ENCODE data around the gene ARHGEF28.

The ARHGEF28 gene

DNA sequence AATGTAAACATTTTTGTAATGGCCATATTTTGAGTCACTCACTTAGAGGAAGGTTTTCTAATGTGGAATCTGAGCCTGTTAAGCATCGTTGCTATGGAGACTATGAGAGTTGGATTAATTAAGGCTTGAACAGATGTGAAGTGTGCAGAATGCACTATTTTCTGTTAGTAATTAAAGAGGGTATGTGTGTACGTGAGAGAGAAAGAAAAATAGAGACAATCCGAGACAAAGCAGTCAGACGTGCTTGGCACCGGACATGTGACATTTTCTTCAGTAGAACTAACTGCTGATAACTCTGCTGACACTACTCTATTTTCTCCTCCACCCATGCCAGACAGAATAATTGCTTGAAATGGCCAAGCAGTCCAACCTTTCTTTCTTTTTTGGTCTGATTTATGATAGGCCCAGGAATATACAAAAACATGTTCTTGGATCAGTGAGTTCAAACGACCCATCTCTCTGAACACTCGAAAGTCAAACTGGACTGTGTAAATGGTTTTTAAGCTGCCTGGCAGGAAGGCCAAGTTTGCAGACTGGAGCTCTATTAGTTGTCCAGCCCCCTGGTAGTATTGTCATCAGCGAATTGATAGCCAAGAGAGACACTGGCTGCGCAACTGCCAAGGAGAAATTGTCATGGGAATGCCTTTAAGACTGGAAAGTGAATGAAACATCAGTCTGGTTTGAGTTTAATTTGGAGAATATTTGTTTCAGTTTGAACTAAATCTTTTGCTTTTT is 322.1 kb downstream of the ARHGEF28 start:
- no peak overlapping the region for H3K27ac ChIP-seq
- no peak for DNase-seq (ENCODE audit: low read depth, low spot score)

DNA sequence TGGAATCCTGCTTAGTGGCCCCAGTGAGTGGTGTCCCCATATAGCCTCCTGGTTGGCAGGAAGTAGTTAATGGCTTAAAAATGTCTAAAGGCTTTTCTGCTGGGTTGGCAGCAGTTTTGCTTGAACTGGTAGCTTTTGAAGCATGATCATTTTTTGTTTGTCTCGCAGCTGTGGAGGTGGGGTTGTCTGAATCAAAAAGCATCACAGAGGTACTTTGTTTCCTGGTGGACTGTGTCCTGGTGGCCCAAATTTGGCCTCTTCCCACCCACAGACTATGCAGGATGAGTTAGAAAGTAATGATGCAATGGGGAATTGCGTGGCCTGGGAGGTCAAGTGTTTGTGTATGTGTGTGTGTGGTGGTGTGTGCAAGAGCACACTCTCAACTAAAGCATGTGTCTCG is 322.7 kb downstream of the ARHGEF28 start:
- no peak for DNase-seq (ENCODE audit: low read depth, low spot score)
- H3K27ac ChIP-seq, result no peak overlapping the region

DNA sequence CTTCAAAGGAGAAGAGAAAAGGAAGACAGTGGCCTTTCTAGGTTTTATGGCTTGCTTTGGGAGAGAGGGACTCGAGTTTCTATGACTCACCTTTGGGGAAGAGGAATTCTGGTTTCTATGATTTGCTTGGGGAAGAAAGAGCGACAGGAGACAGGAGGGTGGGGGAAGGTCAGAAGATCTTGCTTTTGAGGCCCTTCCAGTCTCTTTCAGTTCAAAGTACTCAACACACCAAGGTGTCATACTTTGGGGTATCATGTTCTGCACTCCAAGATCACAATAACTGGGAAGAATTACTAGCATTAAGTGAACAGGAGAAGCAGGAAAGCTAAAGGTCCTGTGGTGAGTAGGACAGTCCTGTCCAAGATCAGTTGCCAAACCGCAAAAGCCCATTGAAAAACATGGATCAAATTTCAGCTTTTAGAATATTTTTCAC is 324.5 kb downstream of the ARHGEF28 start:
- H3K27ac ChIP-seq, result no peak overlapping the region
- DNase-seq (ENCODE audit: low read depth, low spot score), result no peak

DNA sequence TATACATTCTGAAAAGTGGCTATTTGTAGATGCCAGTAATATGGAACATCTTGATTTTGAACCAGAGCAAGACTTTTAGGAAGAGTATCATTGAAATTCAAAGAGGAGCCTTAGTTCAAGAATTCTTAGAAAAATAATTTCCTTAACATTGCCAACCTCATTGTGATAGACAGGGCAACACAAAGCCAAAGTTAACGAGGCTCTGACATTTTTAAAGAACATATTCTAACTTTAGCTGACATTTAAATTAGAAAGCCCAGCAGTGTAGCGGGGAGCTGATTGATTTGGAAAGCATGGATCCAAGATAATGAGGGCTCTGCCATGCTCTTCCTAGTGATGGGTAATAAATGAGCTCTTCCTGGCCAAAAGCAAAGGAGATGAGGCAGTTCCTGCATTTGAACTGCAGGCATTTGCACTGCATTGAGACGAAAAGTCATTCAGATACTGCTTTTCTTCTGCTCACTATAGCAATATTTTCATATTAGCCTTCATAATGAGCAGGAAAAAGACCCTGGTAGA is 325.0 kb downstream of the ARHGEF28 start:
- H3K27ac ChIP-seq, result no peak overlapping the region
- no peak for DNase-seq (ENCODE audit: low read depth, low spot score)

DNA sequence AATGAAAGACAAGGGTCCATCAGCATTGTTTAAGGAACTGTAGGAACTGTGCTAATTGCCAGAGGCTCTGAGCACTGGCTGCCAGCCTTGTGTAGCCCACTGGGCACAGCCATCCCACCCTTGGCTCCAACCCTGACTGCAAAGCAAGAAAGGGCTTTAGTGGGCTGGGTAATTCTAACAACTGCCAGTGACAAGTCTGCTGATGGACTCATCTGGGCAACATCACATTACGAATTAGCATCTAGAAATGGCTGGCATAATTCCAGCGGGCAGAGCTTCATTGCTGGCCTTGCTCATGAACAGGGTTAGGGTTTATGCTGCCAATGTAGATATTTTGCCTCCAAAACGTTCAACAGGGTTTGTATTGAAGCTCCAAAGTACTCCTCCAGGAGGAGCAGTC is 326.9 kb downstream of the ARHGEF28 start:
- no peak for DNase-seq (ENCODE audit: low read depth, low spot score)
- no peak overlapping the region for H3K27ac ChIP-seq

DNA sequence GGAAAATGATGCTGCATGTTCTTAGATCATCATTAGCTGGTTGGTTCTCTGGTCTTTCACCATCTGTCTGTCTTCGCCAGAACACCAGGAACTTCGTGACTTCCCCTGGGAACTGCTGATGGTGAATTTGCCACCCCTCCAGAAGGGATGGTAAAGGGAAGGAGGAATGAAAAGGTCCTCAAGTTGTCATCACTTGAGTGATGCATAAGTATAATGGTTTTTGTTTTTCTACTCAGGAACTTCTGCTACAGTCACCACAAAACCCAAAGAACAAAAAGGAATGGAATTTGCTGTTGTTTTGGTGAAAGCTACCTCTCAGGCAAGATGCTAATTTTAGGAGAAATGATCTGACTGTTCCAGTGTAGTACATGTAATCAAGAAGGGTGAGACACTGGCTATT is 328.4 kb downstream of the ARHGEF28 start:
- DNase-seq (ENCODE audit: low read depth, low spot score), result no peak
- no peak overlapping the region for H3K27ac ChIP-seq

DNA sequence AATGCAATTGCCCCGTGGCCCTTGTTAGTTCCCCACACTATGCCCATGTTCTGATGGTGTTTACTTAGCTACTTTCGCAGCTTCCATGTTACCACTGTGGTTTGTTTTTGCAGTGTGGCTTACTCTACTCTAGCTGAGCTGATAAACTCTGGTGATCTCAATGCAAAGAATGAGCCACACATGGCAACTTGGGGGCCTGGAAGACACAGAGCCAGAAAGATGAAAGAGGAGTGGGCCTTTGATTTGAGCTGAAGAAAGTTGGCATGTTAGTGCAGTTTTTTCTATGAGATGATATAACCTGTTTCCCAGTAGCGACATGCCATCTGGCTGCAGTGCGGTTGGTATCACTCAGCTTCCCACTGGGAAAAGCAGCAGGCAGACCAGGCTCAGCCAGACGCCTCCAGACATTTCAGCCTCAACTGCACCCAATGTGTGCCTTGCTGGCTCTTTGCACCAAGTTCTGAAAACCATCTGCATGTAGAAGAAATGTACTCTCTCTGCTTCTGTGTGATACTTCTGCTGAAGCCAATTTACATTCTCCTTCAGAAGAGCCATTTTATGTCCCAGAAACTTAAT is 329.4 kb downstream of the ARHGEF28 start:
- H3K27ac ChIP-seq, result no peak overlapping the region
- DNase-seq (ENCODE audit: low read depth, low spot score), result no peak

DNA sequence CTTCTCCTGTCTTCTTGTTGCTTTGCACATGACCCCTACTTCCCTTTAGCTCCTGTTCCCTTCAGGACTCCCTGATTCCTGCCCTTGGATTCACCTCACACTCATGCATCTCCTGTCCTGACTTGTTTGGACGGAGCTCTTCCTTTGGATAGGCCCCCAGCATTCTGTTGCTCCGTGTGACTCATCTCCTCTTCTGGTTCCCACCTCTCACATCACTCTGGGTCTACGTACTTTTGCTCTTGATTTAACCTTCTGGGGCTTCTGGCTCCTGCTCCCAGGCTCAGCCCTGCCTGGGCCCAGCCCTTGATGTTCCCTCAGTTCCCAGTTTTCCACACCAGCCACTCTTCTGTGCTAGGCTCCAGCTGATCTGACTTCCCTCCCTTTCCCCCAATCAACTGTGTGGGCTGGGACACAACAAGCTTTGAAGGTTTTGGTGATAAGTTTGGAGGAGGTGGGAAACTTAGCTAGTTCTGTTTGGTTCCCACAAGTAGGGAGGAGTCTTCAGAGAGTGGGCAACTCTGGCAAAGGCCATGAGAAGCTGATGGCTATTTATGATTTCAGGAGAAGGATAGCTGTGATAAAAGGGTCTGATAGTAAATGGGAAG is 331.5 kb downstream of the ARHGEF28 start:
- peak; percentile 74 for DNase-seq (ENCODE audit: low read depth, low spot score)
- no peak overlapping the region for H3K27ac ChIP-seq

DNA sequence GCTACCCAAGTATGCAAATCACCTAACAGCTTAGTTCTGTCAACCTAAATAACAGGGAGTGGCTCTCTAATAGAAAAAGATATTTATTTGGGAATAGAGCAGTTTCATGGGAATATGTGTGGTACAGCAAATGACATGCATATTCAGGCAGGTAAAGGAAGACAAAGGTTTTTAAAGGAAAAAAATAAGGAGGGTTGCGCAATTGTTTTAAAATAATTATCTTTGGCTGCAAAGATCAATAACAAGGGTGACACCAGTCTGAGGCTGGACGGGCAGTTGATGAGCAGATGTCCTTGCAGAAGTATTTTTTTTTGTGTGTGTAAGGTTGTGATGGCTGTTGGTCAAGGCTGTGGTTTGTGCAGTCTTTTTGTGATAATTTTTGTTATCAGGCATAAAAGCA is 332.0 kb downstream of the ARHGEF28 start:
- H3K27ac ChIP-seq, result no peak overlapping the region
- DNase-seq (ENCODE audit: low read depth, low spot score), result no peak

DNA sequence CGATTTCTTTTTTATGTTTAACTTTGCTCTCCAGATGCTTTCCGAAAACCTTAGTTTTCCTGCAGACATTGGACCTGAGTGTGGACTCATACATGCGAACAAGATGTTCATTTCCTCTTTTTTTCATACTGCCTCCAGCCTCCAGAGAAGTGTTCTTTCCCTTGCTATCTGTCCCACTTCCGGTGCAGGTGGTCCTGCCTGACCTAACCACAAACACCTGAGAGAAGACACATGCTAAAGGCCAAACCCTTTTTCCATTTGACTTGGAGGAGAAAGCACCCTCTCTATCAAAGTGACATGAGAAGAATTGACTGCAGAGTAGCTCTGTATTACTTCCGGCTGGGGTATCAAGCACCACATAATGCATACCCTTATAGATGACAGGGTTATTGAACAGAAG is 334.0 kb downstream of the ARHGEF28 start:
- H3K27ac ChIP-seq, result no peak overlapping the region
- no peak for DNase-seq (ENCODE audit: low read depth, low spot score)

DNA sequence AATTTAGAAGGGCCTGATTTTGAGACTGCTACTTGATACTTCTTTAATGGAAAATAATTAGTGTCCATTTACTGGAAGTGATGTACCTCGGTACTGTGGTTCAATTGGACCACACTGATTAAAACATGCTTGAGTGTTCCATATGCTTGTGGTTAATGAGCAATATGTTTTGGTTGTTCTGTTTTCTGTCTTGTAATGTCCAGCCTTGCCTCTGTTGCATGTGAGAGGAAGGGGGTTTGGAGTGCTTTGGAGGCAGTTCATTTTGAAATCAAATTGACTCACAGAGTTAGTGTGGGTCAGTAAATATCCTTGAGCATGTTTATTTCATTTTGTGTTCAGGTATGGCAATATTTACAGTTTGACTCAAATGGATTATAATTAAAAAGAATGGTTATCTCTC is 334.4 kb downstream of the ARHGEF28 start:
- no peak for DNase-seq (ENCODE audit: low read depth, low spot score)
- H3K27ac ChIP-seq, result no peak overlapping the region

DNA sequence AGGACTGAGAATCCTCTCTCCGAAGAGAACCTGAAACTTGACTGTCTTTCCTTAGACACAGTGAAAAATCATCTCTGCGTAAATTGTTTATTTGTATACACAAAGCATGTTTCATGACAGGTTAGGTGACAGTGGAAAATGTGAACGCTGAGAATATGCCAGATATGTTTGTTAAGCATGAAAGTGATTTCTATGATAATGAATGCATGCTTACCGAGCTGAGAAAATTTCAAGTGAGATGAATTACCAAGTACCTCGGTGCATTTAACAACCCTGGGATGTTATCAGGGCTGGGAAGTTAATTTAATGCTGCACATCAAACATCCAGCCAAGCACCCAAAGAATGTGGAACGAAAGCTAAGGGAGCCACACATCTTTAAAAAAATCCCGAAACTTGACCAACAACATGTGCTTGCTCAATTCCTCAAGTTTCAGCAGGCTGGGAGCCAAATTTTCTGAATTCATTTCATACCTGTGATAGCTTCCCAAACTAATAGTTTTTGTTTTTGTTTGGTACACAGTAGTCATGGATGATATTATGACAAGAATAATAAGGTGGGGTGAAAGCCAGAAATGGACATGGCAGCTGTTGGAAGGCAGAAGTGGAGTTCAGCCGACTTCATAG is 336.9 kb downstream of the ARHGEF28 start:
- no peak for DNase-seq (ENCODE audit: low read depth, low spot score)

DNA sequence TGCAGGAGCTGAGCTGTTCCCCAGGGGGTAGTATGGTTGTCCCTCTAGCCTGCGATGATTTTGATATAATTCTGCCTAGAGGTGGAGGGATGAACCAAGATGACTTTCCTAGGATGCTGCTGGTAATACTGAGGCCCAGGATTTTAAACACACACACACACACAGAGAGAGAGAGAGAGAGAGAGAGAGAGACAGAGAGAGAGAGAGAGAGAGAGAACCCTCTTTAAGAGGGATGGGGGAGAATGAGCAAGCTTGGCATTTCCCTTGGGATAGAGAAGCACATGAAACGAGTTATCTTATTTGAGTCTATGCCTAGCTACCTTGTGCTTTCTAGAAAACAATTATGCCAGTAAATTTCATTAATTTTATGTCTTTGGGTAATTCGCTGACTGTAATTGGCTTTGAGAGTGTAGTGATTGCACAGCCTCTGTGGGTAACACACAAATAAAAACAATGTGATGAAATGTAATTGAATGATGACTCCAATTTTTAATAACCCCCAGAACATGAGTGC is 338.4 kb downstream of the ARHGEF28 start:
- H3K27ac ChIP-seq, result no peak overlapping the region
- DNase-seq (ENCODE audit: low read depth, low spot score), result no peak

More for the DNA sequence above, 336.9 kb downstream of the ARHGEF28 start:
- no peak overlapping the region for H3K27ac ChIP-seq

DNA sequence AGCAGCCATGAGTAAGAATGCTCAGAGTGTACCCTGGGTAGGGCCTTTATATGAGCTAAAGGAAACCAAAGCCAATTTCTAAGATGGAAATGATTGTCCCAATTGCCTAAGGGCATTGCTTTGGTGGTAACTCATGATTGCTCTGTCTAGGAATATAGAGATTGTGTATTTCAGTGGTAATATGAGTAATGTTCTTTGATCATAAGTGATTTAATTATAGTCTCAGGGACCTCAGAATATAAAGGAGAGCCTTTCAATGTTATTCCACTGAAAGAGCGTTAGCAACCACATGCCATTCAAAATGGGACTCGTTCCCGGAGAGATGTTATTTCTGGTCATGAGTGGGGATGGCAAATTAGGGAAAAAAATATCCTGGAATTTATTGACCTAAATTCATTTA is 340.5 kb downstream of the ARHGEF28 start:
- no peak for DNase-seq (ENCODE audit: low read depth, low spot score)
- no peak overlapping the region for H3K27ac ChIP-seq

DNA sequence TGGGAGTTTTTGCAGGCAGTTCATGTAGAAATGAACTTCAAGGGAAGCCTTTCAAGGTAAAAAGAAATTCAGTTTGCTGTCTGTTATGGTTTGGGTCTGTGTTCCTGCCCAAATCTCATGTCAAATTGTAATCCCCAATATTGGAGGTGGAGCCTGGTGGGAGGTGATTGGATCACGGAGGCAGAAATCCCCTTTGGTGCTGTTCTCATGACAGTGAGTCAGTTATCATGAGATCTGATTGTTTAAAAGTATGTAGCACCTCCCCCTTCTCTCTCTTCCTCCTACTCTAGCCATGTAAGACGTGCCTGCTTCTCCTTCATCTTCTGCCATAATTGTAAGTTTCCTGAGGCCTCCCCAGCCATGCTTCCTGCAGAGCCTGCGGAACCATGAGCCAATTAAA is 341.4 kb downstream of the ARHGEF28 start:
- no peak for DNase-seq (ENCODE audit: low read depth, low spot score)
- no peak overlapping the region for H3K27ac ChIP-seq

DNA sequence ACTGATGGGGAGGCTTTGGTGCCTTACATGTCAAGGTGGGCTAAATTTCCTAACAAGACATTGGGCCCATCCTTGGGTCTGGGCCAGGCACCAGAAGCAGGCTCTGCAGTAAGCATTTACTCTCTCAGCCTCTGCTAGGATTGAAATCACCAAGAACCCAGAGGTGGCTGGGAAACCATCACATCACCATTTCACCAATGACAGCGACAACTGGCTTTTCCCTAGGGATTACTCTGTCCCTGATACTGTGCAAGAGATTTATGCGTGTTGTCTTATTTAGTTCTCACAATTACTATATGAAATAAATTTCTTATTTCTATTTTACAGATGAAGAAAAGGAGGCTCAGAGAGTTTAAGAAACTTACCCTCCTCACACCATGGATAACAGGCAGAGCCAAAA is 342.2 kb downstream of the ARHGEF28 start:
- no peak overlapping the region for H3K27ac ChIP-seq
- no peak for DNase-seq (ENCODE audit: low read depth, low spot score)

DNA sequence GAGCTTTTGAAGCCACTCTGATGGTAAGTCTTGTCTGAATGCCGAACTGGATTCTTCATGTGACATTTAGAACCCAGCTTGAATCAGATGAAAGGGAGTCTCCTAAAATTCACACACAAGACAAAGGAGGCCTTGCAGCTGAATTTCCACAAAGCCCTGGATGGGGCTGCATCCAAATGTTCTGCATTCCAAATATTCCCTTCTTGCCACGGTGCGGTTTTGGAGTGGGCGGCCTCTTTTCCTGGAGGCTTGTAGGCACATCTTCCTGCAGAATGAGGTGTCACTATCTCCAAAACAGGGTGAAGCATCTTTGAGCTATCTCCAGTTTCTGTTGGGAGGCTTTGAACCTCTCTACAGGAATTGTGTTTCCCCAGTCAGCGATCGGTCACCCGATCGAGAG is 342.7 kb downstream of the ARHGEF28 start:
- H3K27ac ChIP-seq, result no peak overlapping the region
- no peak for DNase-seq (ENCODE audit: low read depth, low spot score)

DNA sequence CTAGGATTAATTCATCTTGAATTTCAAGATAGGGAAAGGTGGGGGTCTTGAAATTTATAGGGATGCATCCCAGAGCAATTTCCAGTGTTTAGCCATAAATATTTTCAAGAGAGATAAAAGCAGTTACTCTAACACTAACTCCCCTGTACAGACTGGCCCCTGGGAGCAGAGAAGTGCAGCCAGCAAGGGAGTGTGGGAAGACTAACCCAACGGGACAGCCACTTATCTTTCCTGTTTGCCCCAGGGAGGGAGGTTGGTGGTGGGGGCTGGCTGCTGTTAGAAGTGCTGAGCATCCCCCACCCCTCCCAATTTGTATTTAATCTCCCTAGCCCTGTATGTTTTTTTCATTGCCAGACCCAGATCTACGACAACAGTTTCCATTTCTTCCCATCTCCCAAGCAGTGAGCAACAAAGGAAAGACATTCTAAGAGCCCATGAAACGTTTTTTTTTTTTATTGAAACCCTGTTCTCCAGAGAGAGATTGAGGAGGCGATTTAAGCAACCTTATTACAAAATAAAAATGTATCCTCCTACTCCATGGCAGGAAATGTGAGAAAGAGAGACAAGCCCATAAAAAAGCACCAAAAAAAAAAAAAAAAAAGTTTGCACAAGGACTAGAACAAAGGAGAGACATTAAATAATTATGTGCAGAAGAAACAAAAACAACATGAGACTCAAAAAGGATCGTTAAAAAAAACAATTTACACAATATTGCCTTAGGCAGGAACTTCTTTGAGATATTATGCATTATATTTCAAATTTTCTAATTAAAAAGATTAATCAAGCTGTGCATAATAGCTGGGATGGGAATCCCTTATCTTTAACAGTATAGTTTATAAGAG is 343.4 kb downstream of the ARHGEF28 start:
- no peak overlapping the region for H3K27ac ChIP-seq
- no peak for DNase-seq (ENCODE audit: low read depth, low spot score)

DNA sequence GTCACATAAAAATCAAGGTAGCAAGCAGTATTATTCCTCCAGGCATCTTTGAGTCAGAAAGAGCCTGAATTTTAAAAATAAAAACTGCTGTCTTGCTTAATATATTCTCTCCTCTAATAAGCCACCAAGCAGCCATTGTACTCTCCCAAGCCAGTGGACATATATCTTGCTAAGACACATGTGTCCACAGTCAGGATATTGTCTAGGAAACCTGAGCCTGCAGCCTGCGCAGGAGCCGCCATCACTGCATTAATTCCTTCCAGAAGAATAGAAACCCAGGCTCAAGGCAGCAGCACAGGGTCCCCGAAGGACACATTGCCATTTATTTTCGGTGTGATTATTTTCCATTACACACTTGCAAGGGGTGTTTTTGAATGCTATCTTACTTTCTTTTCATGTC is 345.3 kb downstream of the ARHGEF28 start:
- H3K27ac ChIP-seq, result no peak overlapping the region
- DNase-seq (ENCODE audit: low read depth, low spot score), result no peak

DNA sequence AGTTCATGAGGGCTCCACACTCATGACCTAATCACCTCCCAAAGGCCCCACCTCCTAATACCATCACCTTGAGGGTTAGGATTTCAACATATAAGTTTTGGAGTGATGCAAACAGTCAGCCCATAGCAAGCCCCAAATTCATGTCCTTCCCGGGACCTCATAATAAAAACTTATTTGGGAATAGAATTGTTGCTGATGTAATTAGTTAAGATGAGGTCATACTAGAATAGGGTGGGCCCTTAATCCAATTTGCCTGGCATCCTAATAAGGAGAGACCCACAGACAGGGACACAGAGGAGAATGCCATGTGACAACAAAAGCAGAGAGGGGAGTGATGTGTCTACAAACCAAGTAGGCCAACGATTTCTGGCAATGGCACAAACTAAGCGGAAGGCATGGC is 347.1 kb downstream of the ARHGEF28 start:
- no peak for DNase-seq (ENCODE audit: low read depth, low spot score)
- no peak overlapping the region for H3K27ac ChIP-seq

Measured in epithelial cell of prostate (primary cell).